ENCODE results near the gene MNT.
"Not testable (repeated sequence)": the region's sequence is repeated elsewhere in the genome, so short reads cannot be mapped to it uniquely, and the experiment has no call there.

MNT gene

GRCh38 chr17:2440930-2441329 is 40.1 kb upstream of the MNT start:
- no peak overlapping the region for H3K4me3 ChIP-seq (replicated peaks; ENCODE audit: low read depth, low read length)
- DNase-seq (ENCODE audit: extremely low read depth, low read depth), result no peak
- no peak for TF ChIP-seq CTCF (IDR thresholded peaks at IDR 0.05; ENCODE audit: low read depth, low read length, missing control alignments)

GRCh38 chr17:2439997-2440396 is 39.1 kb upstream of the MNT start:
- not testable (repeated sequence) for H3K4me3 ChIP-seq (replicated peaks; ENCODE audit: low read depth, low read length); DNase-seq (ENCODE audit: extremely low read depth, low read depth)

GRCh38 chr17:2438823-2439222 is 38.0 kb upstream of the MNT start:
- DNase-seq (ENCODE audit: extremely low read depth, low read depth), result no peak
- TF ChIP-seq CTCF (IDR thresholded peaks at IDR 0.05; ENCODE audit: low read depth, low read length, missing control alignments), result no peak
- no peak overlapping the region for H3K4me3 ChIP-seq (replicated peaks; ENCODE audit: low read depth, low read length)

GRCh38 chr17:2436316-2436905 is 35.6 kb upstream of the MNT start:
- DNase-seq (ENCODE audit: extremely low read depth, low read depth), result no peak
- TF ChIP-seq CTCF (IDR thresholded peaks at IDR 0.05; ENCODE audit: low read depth, low read length, missing control alignments), result no peak
- no peak overlapping the region for H3K4me3 ChIP-seq (replicated peaks; ENCODE audit: low read depth, low read length)

- no peak for DNase-seq (ENCODE audit: extremely low read depth, low read depth)
Observed at GRCh38 chr17:2435862-2436261, 35.0 kb upstream of the MNT start.

GRCh38 chr17:2435181-2435741 is 34.4 kb upstream of the MNT start:
- DNase-seq (ENCODE audit: extremely low read depth, low read depth), result no peak
- H3K4me3 ChIP-seq (replicated peaks; ENCODE audit: low read depth, low read length), result no peak overlapping the region
- no peak for TF ChIP-seq CTCF (IDR thresholded peaks at IDR 0.05; ENCODE audit: low read depth, low read length, missing control alignments)

More at GRCh38 chr17:2435862-2436261, 35.0 kb upstream of the MNT start:
- no peak overlapping the region for H3K4me3 ChIP-seq (replicated peaks; ENCODE audit: low read depth, low read length)
- TF ChIP-seq CTCF (IDR thresholded peaks at IDR 0.05; ENCODE audit: low read depth, low read length, missing control alignments), result no peak

- no peak overlapping the region for H3K4me3 ChIP-seq (replicated peaks; ENCODE audit: low read depth, low read length)
- no peak for TF ChIP-seq CTCF (IDR thresholded peaks at IDR 0.05; ENCODE audit: low read depth, low read length, missing control alignments)
- no peak for DNase-seq (ENCODE audit: extremely low read depth, low read depth)
Observed at GRCh38 chr17:2433696-2434095, 32.8 kb upstream of the MNT start.

All from HFF-Myc (cell line).